ENCODE results near the gene BICD1. TPM values are rescaled to one million over a fixed set of nuclear protein-coding genes. Genes with fewer than 3 reads are reported as not detected.

Gene BICD1
- total and polyA plus RNA-seq, 2 of the 13 experiments (the other 11 are each of a cell fraction or from before 2014, with no cell fraction given) = 4.5 to 5.2 TPM

DNA sequence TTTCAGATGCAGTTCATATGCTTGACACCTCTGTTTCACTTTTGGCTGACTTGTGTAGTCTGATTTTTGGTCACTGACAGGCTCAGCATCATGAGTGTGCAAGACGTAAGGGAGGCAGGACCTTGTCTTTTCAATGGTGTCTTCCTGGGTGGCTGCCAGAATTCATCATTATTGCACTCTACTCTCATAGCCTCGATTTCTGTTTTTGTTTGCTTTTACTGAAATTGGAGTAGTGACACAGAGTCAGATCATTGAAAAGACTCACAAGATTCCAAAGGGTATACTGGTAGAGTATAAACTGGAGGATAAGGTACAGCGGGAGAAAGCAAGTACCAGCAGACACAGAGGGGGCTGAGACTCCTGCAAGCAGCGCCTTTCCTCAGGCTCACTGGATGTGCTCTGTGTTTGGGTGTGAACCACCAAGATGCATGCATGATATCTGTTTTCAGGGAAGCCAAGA lies 166.4 kb downstream of the BICD1 start (continued):
- TF ChIP-seq, protein P1, sequence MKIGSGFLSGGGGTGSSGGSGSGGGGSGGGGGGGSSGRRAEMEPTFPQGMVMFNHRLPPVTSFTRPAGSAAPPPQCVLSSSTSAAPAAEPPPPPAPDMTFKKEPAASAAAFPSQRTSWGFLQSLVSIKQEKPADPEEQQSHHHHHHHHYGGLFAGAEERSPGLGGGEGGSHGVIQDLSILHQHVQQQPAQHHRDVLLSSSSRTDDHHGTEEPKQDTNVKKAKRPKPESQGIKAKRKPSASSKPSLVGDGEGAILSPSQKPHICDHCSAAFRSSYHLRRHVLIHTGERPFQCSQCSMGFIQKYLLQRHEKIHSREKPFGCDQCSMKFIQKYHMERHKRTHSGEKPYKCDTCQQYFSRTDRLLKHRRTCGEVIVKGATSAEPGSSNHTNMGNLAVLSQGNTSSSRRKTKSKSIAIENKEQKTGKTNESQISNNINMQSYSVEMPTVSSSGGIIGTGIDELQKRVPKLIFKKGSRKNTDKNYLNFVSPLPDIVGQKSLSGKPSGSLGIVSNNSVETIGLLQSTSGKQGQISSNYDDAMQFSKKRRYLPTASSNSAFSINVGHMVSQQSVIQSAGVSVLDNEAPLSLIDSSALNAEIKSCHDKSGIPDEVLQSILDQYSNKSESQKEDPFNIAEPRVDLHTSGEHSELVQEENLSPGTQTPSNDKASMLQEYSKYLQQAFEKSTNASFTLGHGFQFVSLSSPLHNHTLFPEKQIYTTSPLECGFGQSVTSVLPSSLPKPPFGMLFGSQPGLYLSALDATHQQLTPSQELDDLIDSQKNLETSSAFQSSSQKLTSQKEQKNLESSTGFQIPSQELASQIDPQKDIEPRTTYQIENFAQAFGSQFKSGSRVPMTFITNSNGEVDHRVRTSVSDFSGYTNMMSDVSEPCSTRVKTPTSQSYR (CRISPR knock-in tag; IDR thresholded peaks at IDR 0.05; ENCODE audit: borderline replicate concordance) = no peak
- TF ChIP-seq, protein P2, sequence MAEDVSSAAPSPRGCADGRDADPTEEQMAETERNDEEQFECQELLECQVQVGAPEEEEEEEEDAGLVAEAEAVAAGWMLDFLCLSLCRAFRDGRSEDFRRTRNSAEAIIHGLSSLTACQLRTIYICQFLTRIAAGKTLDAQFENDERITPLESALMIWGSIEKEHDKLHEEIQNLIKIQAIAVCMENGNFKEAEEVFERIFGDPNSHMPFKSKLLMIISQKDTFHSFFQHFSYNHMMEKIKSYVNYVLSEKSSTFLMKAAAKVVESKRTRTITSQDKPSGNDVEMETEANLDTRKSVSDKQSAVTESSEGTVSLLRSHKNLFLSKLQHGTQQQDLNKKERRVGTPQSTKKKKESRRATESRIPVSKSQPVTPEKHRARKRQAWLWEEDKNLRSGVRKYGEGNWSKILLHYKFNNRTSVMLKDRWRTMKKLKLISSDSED (CRISPR knock-in tag; IDR thresholded peaks at IDR 0.05) = no peak
- no peak for TF ChIP-seq SSRP1 (CRISPR knock-in tag; IDR thresholded peaks at IDR 0.05)
- TF ChIP-seq NCOA2 (CRISPR knock-in tag; IDR thresholded peaks at IDR 0.05) = no peak
- TF ChIP-seq ZNF615 (CRISPR knock-in tag; IDR thresholded peaks at IDR 0.05; ENCODE audit: borderline replicate concordance) = no peak
- no peak for TF ChIP-seq WIZ (CRISPR knock-in tag; IDR thresholded peaks at IDR 0.05)
- no peak for TF ChIP-seq DPF2 (CRISPR knock-in tag; IDR thresholded peaks at IDR 0.05; ENCODE audit: borderline replicate concordance, low read depth)
- no peak for TF ChIP-seq MAFG (CRISPR knock-in tag; IDR thresholded peaks at IDR 0.05)
- TF ChIP-seq, protein P3, sequence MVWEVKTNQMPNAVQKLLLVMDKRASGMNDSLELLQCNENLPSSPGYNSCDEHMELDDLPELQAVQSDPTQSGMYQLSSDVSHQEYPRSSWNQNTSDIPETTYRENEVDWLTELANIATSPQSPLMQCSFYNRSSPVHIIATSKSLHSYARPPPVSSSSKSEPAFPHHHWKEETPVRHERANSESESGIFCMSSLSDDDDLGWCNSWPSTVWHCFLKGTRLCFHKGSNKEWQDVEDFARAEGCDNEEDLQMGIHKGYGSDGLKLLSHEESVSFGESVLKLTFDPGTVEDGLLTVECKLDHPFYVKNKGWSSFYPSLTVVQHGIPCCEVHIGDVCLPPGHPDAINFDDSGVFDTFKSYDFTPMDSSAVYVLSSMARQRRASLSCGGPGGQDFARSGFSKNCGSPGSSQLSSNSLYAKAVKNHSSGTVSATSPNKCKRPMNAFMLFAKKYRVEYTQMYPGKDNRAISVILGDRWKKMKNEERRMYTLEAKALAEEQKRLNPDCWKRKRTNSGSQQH (CRISPR knock-in tag; IDR thresholded peaks at IDR 0.05; ENCODE audit: low read depth) = no peak
- no peak for TF ChIP-seq TAF1 (CRISPR knock-in tag; IDR thresholded peaks at IDR 0.05)
- TF ChIP-seq, protein P4, sequence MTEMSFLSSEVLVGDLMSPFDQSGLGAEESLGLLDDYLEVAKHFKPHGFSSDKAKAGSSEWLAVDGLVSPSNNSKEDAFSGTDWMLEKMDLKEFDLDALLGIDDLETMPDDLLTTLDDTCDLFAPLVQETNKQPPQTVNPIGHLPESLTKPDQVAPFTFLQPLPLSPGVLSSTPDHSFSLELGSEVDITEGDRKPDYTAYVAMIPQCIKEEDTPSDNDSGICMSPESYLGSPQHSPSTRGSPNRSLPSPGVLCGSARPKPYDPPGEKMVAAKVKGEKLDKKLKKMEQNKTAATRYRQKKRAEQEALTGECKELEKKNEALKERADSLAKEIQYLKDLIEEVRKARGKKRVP (CRISPR knock-in tag; IDR thresholded peaks at IDR 0.05) = no peak

Measured in HepG2 (cell line).